Osteocyte (in vitro differentiated cells): ENCODE measurements around the gene OR52E6. TPM values are rescaled to one million over a fixed set of nuclear protein-coding genes. Genes with fewer than 3 reads are reported as not detected.

Experiments
- DNase-seq: peaks from one replicate; pipeline ENCODE4 v3.0.0; 2021; ENCODE audit warnings: mixed read lengths; ENCODE audit not compliant: unreplicated experiment; ENCODE audit errors: extremely low spot score
- H3K27ac Mint-ChIP-seq: one replicate; pipeline ENCODE4 v1.8.0; 2021; ENCODE audit warnings: mild to moderate bottlenecking, mixed read lengths; ENCODE audit not compliant: unreplicated experiment
- H3K27me3 Mint-ChIP-seq: one replicate; pipeline ENCODE4 v1.8.0; 2021; ENCODE audit warnings: mixed read lengths; ENCODE audit not compliant: unreplicated experiment
- H3K36me3 Mint-ChIP-seq: one replicate; pipeline ENCODE4 v1.8.0; 2021; ENCODE audit warnings: mixed read lengths; ENCODE audit not compliant: unreplicated experiment
- H3K4me1 Mint-ChIP-seq: one replicate; pipeline ENCODE4 v1.8.0; 2021; ENCODE audit warnings: mixed read lengths; ENCODE audit not compliant: unreplicated experiment
- H3K4me3 Mint-ChIP-seq: one replicate; pipeline ENCODE4 v1.8.0; 2021; ENCODE audit warnings: mild to moderate bottlenecking, moderate library complexity, mixed read lengths; ENCODE audit not compliant: unreplicated experiment
- H3K9me3 Mint-ChIP-seq: one replicate; pipeline ENCODE4 v1.8.0; 2021; ENCODE audit warnings: mixed read lengths; ENCODE audit not compliant: unreplicated experiment
- total RNA-seq: library from RNA; stranded (reverse); gene quantifications from 2 replicates; pipeline ENCODE4 v1.2.1, GENCODE V29; 2021
- TF ChIP-seq, protein P1 (sequence below): fragments of 200-600 bp; sonication (generic); IDR thresholded peaks from 2 replicates; pipeline ENCODE4 v1.5.0; 2021; ENCODE audit warnings: antibody characterized with exemption, mild to moderate bottlenecking, moderate library complexity

OR52E6 gene
- total RNA-seq, 1 donor from 2014 or later, result not detected

DNA sequence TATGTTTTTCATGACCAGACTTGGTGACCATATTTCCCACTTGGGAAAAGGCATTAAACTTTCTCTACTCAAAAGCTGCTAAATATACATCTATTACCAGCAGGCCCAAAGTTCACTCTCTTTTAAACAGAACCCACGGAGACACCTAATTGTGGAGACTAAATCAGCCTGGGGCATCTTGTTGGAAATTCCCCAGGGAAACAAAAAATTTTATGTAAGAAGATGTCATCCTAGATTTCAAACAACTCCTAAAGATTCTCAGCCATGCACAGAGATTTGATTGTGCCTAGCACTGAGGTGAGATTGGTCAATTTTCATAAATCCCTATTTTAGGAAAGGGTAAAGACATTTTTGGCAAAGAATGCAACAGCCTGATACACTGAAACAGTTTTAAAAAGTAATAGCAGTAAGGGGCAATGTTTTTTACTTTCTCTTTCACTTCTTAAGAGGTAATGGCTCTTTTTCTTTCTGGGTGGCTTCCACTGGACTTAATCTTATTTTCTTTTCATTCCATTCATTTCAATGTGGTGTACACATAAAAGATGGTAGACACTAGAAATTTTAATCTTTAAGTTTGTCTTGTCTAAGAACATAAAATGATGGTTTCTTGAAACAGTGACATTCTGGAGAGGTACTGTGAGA is 23.3 kb downstream of the OR52E6 start:
- TF ChIP-seq, protein P1, sequence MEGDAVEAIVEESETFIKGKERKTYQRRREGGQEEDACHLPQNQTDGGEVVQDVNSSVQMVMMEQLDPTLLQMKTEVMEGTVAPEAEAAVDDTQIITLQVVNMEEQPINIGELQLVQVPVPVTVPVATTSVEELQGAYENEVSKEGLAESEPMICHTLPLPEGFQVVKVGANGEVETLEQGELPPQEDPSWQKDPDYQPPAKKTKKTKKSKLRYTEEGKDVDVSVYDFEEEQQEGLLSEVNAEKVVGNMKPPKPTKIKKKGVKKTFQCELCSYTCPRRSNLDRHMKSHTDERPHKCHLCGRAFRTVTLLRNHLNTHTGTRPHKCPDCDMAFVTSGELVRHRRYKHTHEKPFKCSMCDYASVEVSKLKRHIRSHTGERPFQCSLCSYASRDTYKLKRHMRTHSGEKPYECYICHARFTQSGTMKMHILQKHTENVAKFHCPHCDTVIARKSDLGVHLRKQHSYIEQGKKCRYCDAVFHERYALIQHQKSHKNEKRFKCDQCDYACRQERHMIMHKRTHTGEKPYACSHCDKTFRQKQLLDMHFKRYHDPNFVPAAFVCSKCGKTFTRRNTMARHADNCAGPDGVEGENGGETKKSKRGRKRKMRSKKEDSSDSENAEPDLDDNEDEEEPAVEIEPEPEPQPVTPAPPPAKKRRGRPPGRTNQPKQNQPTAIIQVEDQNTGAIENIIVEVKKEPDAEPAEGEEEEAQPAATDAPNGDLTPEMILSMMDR, result no peak
- peaks cover 14% of the 10 kb centered on the region for H3K27me3 Mint-ChIP-seq
- DNase-seq, result no peak
- no peaks in the 10 kb centered on the region for H3K36me3 Mint-ChIP-seq
- H3K4me3 Mint-ChIP-seq, result peak overlapping the region; percentile 41
- peaks cover 7% of the 10 kb centered on the region for H3K4me1 Mint-ChIP-seq
- no peaks in the 10 kb centered on the region for H3K9me3 Mint-ChIP-seq
- H3K27ac Mint-ChIP-seq, result no peak overlapping the region

DNA sequence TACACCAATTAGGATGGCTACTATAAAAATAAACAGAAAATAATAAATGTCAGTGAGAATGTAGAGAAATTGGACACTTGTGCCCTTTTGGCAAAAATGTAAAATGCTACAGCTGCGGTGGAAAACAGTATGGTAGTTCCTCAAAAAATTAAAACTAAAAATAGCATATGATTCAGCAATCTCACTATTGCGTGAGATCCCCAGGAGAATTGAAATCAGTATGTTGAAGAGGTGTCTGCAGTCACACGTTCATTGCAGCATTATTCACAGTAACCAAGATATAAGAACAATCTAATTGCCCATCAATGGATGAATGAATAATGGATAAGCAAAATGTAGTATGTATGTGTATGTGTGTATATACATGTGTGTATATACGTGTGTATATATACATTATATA is 26.2 kb downstream of the OR52E6 start:
- Mint-ChIP-seq H3K27ac (no peak overlapping the region), H3K9me3 (no peaks in the 10 kb centered on the region), H3K4me1 (peaks cover 7% of the 10 kb centered on the region), H3K4me3 (no peak overlapping the region), H3K27me3 (peaks cover 28% of the 10 kb centered on the region), H3K36me3 (no peaks in the 10 kb centered on the region)
- TF ChIP-seq, protein P1, result no peak
- DNase-seq, result no peak

DNA sequence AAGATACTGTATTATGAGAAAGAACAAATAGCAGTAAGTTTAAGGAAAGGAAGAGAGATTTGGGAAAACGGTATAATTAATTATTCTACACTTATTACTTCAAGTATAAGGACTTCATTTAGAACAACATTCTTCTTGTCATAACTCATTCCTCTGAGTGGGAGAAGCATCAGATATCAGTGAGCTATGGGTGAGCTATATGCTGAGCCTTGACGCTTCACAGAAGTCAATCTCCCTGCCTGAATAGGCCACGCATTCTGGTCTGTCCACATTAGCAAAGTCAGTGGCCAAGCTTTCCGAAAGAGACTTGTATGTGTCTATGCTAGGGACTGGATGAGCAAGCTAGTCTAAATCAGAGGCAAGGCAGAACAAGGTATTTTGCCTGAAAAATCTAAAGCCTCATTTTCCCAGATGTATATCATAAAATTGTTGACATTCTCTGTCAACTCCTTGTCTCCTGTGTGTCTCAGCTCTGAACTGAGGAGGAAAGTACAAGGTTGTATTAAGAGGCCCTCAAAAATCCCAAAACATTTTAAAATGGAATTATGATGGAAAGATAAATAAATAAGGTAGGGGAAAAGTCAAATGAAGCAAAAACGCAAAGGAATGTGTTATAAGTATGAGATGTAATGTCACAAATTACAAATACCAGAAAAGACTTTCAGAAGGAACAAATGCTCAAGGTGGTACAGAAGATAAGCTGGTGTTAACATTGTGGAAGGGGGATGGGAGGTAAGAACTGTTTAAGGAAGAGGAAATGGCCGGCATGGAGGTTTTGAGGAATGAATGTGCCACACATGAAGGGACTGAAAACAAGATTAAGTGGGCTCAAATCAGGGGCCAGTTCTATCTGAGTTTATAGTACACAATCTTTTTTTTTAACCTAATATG is 31.5 kb downstream of the OR52E6 start:
- Mint-ChIP-seq H3K27ac (no peak overlapping the region), H3K4me1 (peaks cover 6% of the 10 kb centered on the region), H3K9me3 (no peaks in the 10 kb centered on the region), H3K4me3 (no peak overlapping the region), H3K36me3 (no peaks in the 10 kb centered on the region), H3K27me3 (peaks cover 47% of the 10 kb centered on the region)
- DNase-seq, result no peak
- TF ChIP-seq, protein P1, result no peak

DNA sequence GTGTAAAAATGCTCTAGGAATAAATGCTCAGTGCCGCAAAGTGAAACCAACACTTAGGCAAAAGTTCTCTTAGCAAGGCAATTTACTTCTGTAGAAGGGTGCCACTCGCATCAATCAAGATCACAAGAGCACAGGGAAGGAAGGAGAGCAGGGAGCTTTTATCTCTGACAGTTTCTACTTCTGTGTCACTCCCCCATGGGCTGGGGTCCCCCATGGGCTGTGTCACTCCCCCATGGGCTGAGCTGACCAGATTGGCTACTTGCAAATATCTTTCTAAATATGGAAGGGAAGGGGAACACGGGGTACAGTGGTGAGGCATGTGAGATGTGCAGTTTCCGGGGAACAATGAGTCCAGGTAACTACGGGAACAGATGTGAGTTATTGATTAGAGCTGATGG is 32.6 kb downstream of the OR52E6 start:
- TF ChIP-seq, protein P1, result no peak
- Mint-ChIP-seq H3K4me3 (peak overlapping the region; percentile 73), H3K27ac (no peak overlapping the region), H3K27me3 (peaks cover 50% of the 10 kb centered on the region), H3K36me3 (no peaks in the 10 kb centered on the region), H3K9me3 (no peaks in the 10 kb centered on the region), H3K4me1 (peaks cover 6% of the 10 kb centered on the region)
- no peak for DNase-seq

DNA sequence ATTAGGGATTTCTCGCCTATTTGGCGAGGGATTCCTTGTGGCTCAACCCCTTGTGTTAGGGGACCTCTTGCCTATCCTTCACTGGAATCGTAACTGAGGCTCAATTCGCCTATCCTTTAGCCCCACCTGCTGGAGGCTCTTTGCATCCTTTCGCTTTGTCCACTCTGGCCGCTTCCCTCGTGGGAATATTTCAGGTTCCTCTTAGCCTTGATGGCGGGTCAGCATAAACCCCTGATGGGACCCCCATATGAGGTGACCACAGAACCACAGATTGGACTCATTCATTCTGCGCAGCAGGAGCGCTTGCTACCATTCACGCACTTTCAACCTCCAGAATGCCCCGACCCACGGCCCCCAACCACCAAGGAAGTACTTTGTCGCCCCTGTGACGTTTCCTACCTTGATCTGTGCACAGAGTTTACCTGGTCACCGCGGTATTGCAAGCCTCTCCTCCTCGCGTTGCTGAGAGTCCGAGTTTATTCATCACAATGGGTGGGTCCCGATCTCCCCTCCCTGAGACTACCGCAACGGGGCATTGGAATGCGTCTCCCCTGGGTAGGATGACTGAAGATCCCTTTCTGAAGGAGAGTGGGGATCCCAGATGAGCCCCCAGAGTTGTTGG is 33.1 kb downstream of the OR52E6 start, which contains the start of gene OR52N2:
TSS of gene OR52N2 (plus strand) at position 425 of the 622 bp plus-strand sequence. CDS start 11,412 bp downstream, outside the sequence.
- no peak within 1 kb of the TSS for H3K27ac Mint-ChIP-seq
- TF ChIP-seq, protein P1, result peak; percentile 92
- H3K27me3 Mint-ChIP-seq, result peaks cover 50% of the 10 kb centered on the region
- peak within 1 kb of the TSS; percentile 73 for H3K4me3 Mint-ChIP-seq
- H3K4me1 Mint-ChIP-seq, result peaks cover 6% of the 10 kb centered on the region
- no peaks in the 10 kb centered on the region for H3K36me3 Mint-ChIP-seq
- H3K9me3 Mint-ChIP-seq, result no peaks in the 10 kb centered on the region
- no peak for DNase-seq
